Upper lobe of right lung (tissue), 1 donor: ENCODE data around the gene PFDN6. TPM values are rescaled to one million over a fixed set of nuclear protein-coding genes. Genes with fewer than 3 reads are reported as not detected.
A peak's percentile ranks its signal among the peaks of the same experiment; 100 is the strongest.

Experiments
- ATAC-seq: fragments of 200-7000 bp; cut with Tn5 transposase; one replicate; pipeline ENCODE4 v1.9.1; 2020; ENCODE audit warnings: mild to moderate bottlenecking, moderate library complexity
- DNase-seq: peaks from one replicate; pipeline ENCODE4 v3.0.0-alpha.2; 2020
- H3K27ac ChIP-seq: fragments of 200-600 bp; one replicate; pipeline ENCODE4 v1.8.0; 2022
- H3K27me3 ChIP-seq: fragments of 200-600 bp; one replicate; pipeline ENCODE4 v1.8.0; 2022; ENCODE audit warnings: mild to moderate bottlenecking
- H3K36me3 ChIP-seq: fragments of 200-600 bp; one replicate; pipeline ENCODE4 v1.8.0; 2022
- H3K4me1 ChIP-seq: fragments of 200-600 bp; one replicate; pipeline ENCODE4 v1.8.0; 2022
- H3K4me3 ChIP-seq: fragments of 200-600 bp; one replicate; pipeline ENCODE4 v1.8.0; 2022; ENCODE audit warnings: mild to moderate bottlenecking
- H3K9me3 ChIP-seq: fragments of 200-600 bp; one replicate; pipeline ENCODE4 v1.8.0; 2022
- CTCF ChIP-seq: fragments of 200-600 bp; IDR thresholded peaks from one replicate; pipeline ENCODE4 v1.8.0; 2022; ENCODE audit warnings: antibody characterized with exemption
- intact Hi-C: fragments of 100-400 bp; cut with DNase I; formaldehyde crosslinking; loops from one replicate; pipeline ENCODE4 v1.11.0; 2022
- total RNA-seq: library from RNA; stranded (reverse); fragmentation: NEBNext Ultra II Directional; extraction: Animal tissue kit (Norgen Biotek cat#: 25700); gene quantifications from one replicate; pipeline ENCODE4 v1.2.1, GENCODE V29; 2021
- donor health status: DM: no; HTN: yes; CAD: no; lungs with severe emphysema.

PFDN6 gene
- total RNA-seq, 1 donor from 2014 or later, result 39.3 TPM

- peaks cover 50% of the 10 kb centered on the region for H3K4me1 ChIP-seq
These were observed 31.1 kb downstream of the PFDN6 start for GRCh38 chr6:33320315-33321181.

GRCh38 chr6:33321227-33321626 lies 31.8 kb downstream of the PFDN6 start:
- Histone ChIP-seq H3K27ac (peak overlapping the region; percentile 6), H3K4me3 (peak overlapping the region; percentile 78), H3K9me3 (no peaks in the 10 kb centered on the region), H3K27me3 (no peaks in the 10 kb centered on the region), H3K36me3 (peaks cover 28% of the 10 kb centered on the region), H3K4me1 (peaks cover 50% of the 10 kb centered on the region)
- no peak for ATAC-seq
- no peak for DNase-seq
- intact Hi-C loops, result no loop called here
- TF ChIP-seq CTCF, result no peak

More at GRCh38 chr6:33320315-33321181, 31.1 kb downstream of the PFDN6 start:
- no peaks in the 10 kb centered on the region for H3K9me3 ChIP-seq
- ATAC-seq (no peak), DNase-seq (no peak)
- H3K27ac ChIP-seq, result peak overlapping the region; percentile 6
- no peak for TF ChIP-seq CTCF
- intact Hi-C loops, result no loop called here
- no peaks in the 10 kb centered on the region for H3K27me3 ChIP-seq
- peaks cover 28% of the 10 kb centered on the region for H3K36me3 ChIP-seq
- no peak overlapping the region for H3K4me3 ChIP-seq

GRCh38 chr6:33323623-33323948 lies 34.2 kb downstream of the PFDN6 start:
- TF ChIP-seq CTCF, result no peak
- no peak for ATAC-seq

GRCh38 chr6:33324125-33324524 lies 34.7 kb downstream of the PFDN6 start:
- peaks cover 32% of the 10 kb centered on the region for H3K4me1 ChIP-seq
- H3K27me3 ChIP-seq, result no peaks in the 10 kb centered on the region
- H3K36me3 ChIP-seq, result peaks cover 22% of the 10 kb centered on the region
- H3K9me3 ChIP-seq, result no peaks in the 10 kb centered on the region
- no peak for TF ChIP-seq CTCF
- H3K27ac ChIP-seq, result peak overlapping the region; percentile 84
- intact Hi-C loops, result no loop called here
- ATAC-seq (no peak), DNase-seq (no peak)
- peak overlapping the region; percentile 78 for H3K4me3 ChIP-seq

More at GRCh38 chr6:33323623-33323948, 34.2 kb downstream of the PFDN6 start:
- H3K9me3 ChIP-seq, result no peaks in the 10 kb centered on the region
- H3K4me3 ChIP-seq, result peak overlapping the region; percentile 78
- DNase-seq, result no peak
- no peaks in the 10 kb centered on the region for H3K27me3 ChIP-seq
- peaks cover 27% of the 10 kb centered on the region for H3K36me3 ChIP-seq
- peaks cover 38% of the 10 kb centered on the region for H3K4me1 ChIP-seq
- intact Hi-C loops, result no loop called here
- H3K27ac ChIP-seq, result peak overlapping the region; percentile 84

- ATAC-seq (no peak), DNase-seq (no peak)
- intact Hi-C loops, result no loop called here
- TF ChIP-seq CTCF, result no peak
- H3K36me3 ChIP-seq, result no peaks in the 10 kb centered on the region
- no peaks in the 10 kb centered on the region for H3K9me3 ChIP-seq
- no peak overlapping the region for H3K4me3 ChIP-seq
- H3K27ac ChIP-seq, result no peak overlapping the region
- no peaks in the 10 kb centered on the region for H3K27me3 ChIP-seq
- H3K4me1 ChIP-seq, result no peaks in the 10 kb centered on the region
These were observed 39.7 kb downstream of the PFDN6 start for GRCh38 chr6:33329058-33329457.
